Measurements from ENCODE around the gene VSNL1.

VSNL1 gene

GRCh38 chr2:17606851-17607250 lies 66.4 kb downstream of the VSNL1 start:
- H3K27ac Mint-ChIP-seq = no peak overlapping the region
- H3K4me3 Mint-ChIP-seq = no peak overlapping the region
- no peaks in the 10 kb centered on the region for H3K27me3 Mint-ChIP-seq (ENCODE audit: low read depth)
- no peaks in the 10 kb centered on the region for H3K36me3 Mint-ChIP-seq (ENCODE audit: low read depth)
- no peaks in the 10 kb centered on the region for H3K4me1 Mint-ChIP-seq (ENCODE audit: low read depth)
- H3K9me3 Mint-ChIP-seq = no peaks in the 10 kb centered on the region

GRCh38 chr2:17607379-17607778 lies 66.9 kb downstream of the VSNL1 start:
- no peak overlapping the region for H3K4me3 Mint-ChIP-seq
- H3K27me3 Mint-ChIP-seq (ENCODE audit: low read depth) = no peaks in the 10 kb centered on the region
- no peaks in the 10 kb centered on the region for H3K9me3 Mint-ChIP-seq
- H3K36me3 Mint-ChIP-seq (ENCODE audit: low read depth) = no peaks in the 10 kb centered on the region
- H3K27ac Mint-ChIP-seq = no peak overlapping the region
- no peaks in the 10 kb centered on the region for H3K4me1 Mint-ChIP-seq (ENCODE audit: low read depth)

- Mint-ChIP-seq H3K36me3 (ENCODE audit: low read depth) (no peaks in the 10 kb centered on the region), H3K4me1 (ENCODE audit: low read depth) (no peaks in the 10 kb centered on the region), H3K27me3 (ENCODE audit: low read depth) (no peaks in the 10 kb centered on the region), H3K9me3 (no peaks in the 10 kb centered on the region), H3K4me3 (no peak overlapping the region), H3K27ac (no peak overlapping the region)
Observed at GRCh38 chr2:17608251-17608650, 67.8 kb downstream of the VSNL1 start.

GRCh38 chr2:17610521-17610920 lies 70.0 kb downstream of the VSNL1 start:
- Mint-ChIP-seq H3K27ac (no peak overlapping the region), H3K4me1 (ENCODE audit: low read depth) (no peaks in the 10 kb centered on the region), H3K36me3 (ENCODE audit: low read depth) (no peaks in the 10 kb centered on the region), H3K27me3 (ENCODE audit: low read depth) (no peaks in the 10 kb centered on the region), H3K4me3 (no peak overlapping the region), H3K9me3 (no peaks in the 10 kb centered on the region)

GRCh38 chr2:17611036-17611435 lies 70.5 kb downstream of the VSNL1 start:
- Mint-ChIP-seq H3K4me1 (ENCODE audit: low read depth) (no peaks in the 10 kb centered on the region), H3K36me3 (ENCODE audit: low read depth) (no peaks in the 10 kb centered on the region), H3K9me3 (no peaks in the 10 kb centered on the region), H3K27me3 (ENCODE audit: low read depth) (no peaks in the 10 kb centered on the region), H3K4me3 (no peak overlapping the region), H3K27ac (no peak overlapping the region)

- no peak overlapping the region for H3K4me3 Mint-ChIP-seq
- H3K27ac Mint-ChIP-seq = no peak overlapping the region
- H3K27me3 Mint-ChIP-seq (ENCODE audit: low read depth) = no peaks in the 10 kb centered on the region
Observed at GRCh38 chr2:17614174-17614930, 73.9 kb downstream of the VSNL1 start.

GRCh38 chr2:17615147-17615546 lies 74.7 kb downstream of the VSNL1 start:
- no peak overlapping the region for H3K4me3 Mint-ChIP-seq
- no peaks in the 10 kb centered on the region for H3K27me3 Mint-ChIP-seq (ENCODE audit: low read depth)
- no peaks in the 10 kb centered on the region for H3K36me3 Mint-ChIP-seq (ENCODE audit: low read depth)
- H3K9me3 Mint-ChIP-seq = no peaks in the 10 kb centered on the region
- H3K27ac Mint-ChIP-seq = no peak overlapping the region
- H3K4me1 Mint-ChIP-seq (ENCODE audit: low read depth) = no peaks in the 10 kb centered on the region

More at GRCh38 chr2:17614174-17614930, 73.9 kb downstream of the VSNL1 start:
- Mint-ChIP-seq H3K9me3 (no peaks in the 10 kb centered on the region), H3K4me1 (ENCODE audit: low read depth) (no peaks in the 10 kb centered on the region), H3K36me3 (ENCODE audit: low read depth) (no peaks in the 10 kb centered on the region)

- H3K27me3 Mint-ChIP-seq (ENCODE audit: low read depth) = peaks cover 4% of the 10 kb centered on the region
- H3K9me3 Mint-ChIP-seq = no peaks in the 10 kb centered on the region
- no peak overlapping the region for H3K4me3 Mint-ChIP-seq
- no peaks in the 10 kb centered on the region for H3K36me3 Mint-ChIP-seq (ENCODE audit: low read depth)
- H3K27ac Mint-ChIP-seq = no peak overlapping the region
- H3K4me1 Mint-ChIP-seq (ENCODE audit: low read depth) = no peaks in the 10 kb centered on the region
Observed at GRCh38 chr2:17615728-17616351, 75.3 kb downstream of the VSNL1 start.

GRCh38 chr2:17616405-17616804 lies 75.9 kb downstream of the VSNL1 start:
- Mint-ChIP-seq H3K9me3 (no peaks in the 10 kb centered on the region), H3K27me3 (ENCODE audit: low read depth) (peaks cover 6% of the 10 kb centered on the region), H3K4me3 (no peak overlapping the region), H3K27ac (no peak overlapping the region), H3K4me1 (ENCODE audit: low read depth) (no peaks in the 10 kb centered on the region), H3K36me3 (ENCODE audit: low read depth) (no peaks in the 10 kb centered on the region)

- Mint-ChIP-seq H3K4me1 (ENCODE audit: low read depth) (no peaks in the 10 kb centered on the region), H3K4me3 (no peak overlapping the region), H3K9me3 (no peaks in the 10 kb centered on the region), H3K27me3 (ENCODE audit: low read depth) (peaks cover 6% of the 10 kb centered on the region), H3K36me3 (ENCODE audit: low read depth) (no peaks in the 10 kb centered on the region), H3K27ac (no peak overlapping the region)
Observed at GRCh38 chr2:17617516-17617915, 77.0 kb downstream of the VSNL1 start.

- Mint-ChIP-seq H3K4me3 (no peak overlapping the region), H3K36me3 (ENCODE audit: low read depth) (no peaks in the 10 kb centered on the region), H3K4me1 (ENCODE audit: low read depth) (no peaks in the 10 kb centered on the region), H3K9me3 (no peaks in the 10 kb centered on the region), H3K27ac (no peak overlapping the region), H3K27me3 (ENCODE audit: low read depth) (peaks cover 6% of the 10 kb centered on the region)
Observed at GRCh38 chr2:17617955-17618354, 77.5 kb downstream of the VSNL1 start.

- H3K4me1 Mint-ChIP-seq (ENCODE audit: low read depth) = no peaks in the 10 kb centered on the region
- H3K4me3 Mint-ChIP-seq = no peak overlapping the region
- H3K36me3 Mint-ChIP-seq (ENCODE audit: low read depth) = no peaks in the 10 kb centered on the region
- no peak overlapping the region for H3K27ac Mint-ChIP-seq
- peaks cover 6% of the 10 kb centered on the region for H3K27me3 Mint-ChIP-seq (ENCODE audit: low read depth)
- no peaks in the 10 kb centered on the region for H3K9me3 Mint-ChIP-seq
Observed at GRCh38 chr2:17620280-17620679, 79.8 kb downstream of the VSNL1 start.

- Mint-ChIP-seq H3K9me3 (no peaks in the 10 kb centered on the region), H3K4me1 (ENCODE audit: low read depth) (no peaks in the 10 kb centered on the region), H3K36me3 (ENCODE audit: low read depth) (no peaks in the 10 kb centered on the region), H3K27ac (no peak overlapping the region), H3K27me3 (ENCODE audit: low read depth) (peaks cover 6% of the 10 kb centered on the region), H3K4me3 (no peak overlapping the region)
Observed at GRCh38 chr2:17620841-17621240, 80.3 kb downstream of the VSNL1 start.

- Mint-ChIP-seq H3K4me3 (no peak overlapping the region), H3K36me3 (ENCODE audit: low read depth) (no peaks in the 10 kb centered on the region), H3K27ac (no peak overlapping the region), H3K27me3 (ENCODE audit: low read depth) (peaks cover 6% of the 10 kb centered on the region), H3K9me3 (no peaks in the 10 kb centered on the region), H3K4me1 (ENCODE audit: low read depth) (no peaks in the 10 kb centered on the region)
Observed at GRCh38 chr2:17621781-17622180, 81.3 kb downstream of the VSNL1 start.

GRCh38 chr2:17625446-17625845 lies 85.0 kb downstream of the VSNL1 start:
- peaks cover 5% of the 10 kb centered on the region for H3K27me3 Mint-ChIP-seq (ENCODE audit: low read depth)
- no peak overlapping the region for H3K27ac Mint-ChIP-seq
- H3K4me3 Mint-ChIP-seq = no peak overlapping the region
- H3K4me1 Mint-ChIP-seq (ENCODE audit: low read depth) = no peaks in the 10 kb centered on the region
- H3K36me3 Mint-ChIP-seq (ENCODE audit: low read depth) = no peaks in the 10 kb centered on the region
- H3K9me3 Mint-ChIP-seq = no peaks in the 10 kb centered on the region

Data from T-helper 1 cell treated with Interleukin-12 subunit alpha and Interleukin-12 subunit beta and Interleukin-4 antibody, amounts not matched to agents 30 μg/mL and 1 μg/mL, for 36 hours (primary cell).